Fibroblast of skin of abdomen (primary cell): ENCODE measurements around the gene COL18A1.

ENCODE experiments used
- DNase-seq: peaks from one replicate; pipeline ENCODE4 v3.0.0-alpha.2; 2013

COL18A1 gene

GRCh38 chr21:45414396-45415187 lies 9.6 kb downstream of the COL18A1 start:
- DNase-seq: no peak

DNA sequence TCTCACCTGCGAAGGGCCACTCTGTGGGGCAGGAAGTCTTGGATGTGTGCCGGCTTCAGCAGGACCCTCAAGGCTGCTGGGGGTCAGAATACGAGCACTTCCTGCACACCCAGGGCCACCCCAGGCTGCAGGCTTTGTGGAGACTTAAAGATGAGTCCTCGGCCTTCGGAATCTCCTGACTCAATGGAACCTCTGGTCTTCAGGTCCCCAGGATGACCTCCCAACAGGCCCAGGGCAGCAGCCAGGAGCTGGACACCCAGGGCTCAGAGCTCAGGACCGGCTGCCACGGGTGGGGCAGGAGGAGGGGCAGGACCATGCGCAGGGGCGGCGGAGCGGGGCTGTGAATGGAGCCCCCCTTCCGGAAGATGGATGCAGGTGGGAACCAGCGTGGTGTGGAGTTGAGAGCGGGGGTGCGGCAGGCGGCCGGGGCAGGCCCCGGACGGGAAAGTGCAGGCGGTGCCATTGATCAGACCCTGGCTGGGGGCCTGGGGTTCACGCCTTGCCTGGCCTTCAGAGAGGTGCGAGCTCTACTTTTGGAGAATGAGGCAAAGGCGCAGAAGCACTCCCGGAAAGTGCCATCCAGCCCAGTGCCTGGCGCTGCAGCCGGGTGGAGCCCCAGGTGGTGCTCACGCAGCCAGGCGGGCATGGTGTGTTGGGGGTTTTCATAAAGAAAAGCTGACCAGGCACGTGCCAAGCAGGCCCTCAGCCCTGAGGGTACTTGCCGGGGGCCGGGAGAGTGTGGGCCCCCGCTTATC lies 10.4 kb downstream of the COL18A1 start:
- no peak for DNase-seq

GRCh38 chr21:45415943-45416611 lies 11.1 kb downstream of the COL18A1 start:
- DNase-seq: no peak

GRCh38 chr21:45416620-45417019 lies 11.7 kb downstream of the COL18A1 start:
- DNase-seq: no peak

DNA sequence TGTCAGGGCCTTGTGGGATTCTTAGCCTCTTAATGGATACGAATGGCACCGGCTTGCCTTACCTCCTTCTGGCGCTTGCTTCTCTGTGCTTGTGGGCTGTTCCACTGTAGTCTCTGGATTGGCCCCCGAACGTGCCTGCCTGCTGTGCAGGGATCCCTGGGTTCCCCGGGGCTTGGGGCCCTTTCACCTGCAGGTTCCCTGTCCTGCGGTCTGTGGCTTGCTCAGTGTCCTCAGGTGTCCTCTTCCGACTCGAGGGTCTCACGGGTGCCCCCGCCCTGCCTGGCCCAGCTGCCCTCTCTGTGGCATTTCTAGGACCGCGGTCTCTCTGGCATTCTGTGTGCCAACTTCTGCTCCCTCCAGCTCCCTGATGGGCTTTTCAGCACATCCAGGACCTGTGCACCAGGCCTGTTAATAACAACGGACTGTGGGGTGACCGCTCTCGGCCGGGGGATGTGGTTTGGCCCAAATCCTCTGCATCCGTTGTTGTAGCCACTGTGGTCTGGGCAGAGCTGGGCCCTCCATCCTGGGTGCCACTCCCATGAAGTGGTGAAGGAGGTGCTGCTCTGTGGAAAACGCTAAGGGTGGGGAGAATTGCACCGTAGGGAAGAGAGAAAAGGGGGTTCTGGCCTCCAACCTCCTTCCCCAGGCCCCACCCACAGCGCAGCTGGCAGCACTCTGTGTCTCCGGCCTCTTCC lies 12.4 kb downstream of the COL18A1 start:
- no peak for DNase-seq

DNA sequence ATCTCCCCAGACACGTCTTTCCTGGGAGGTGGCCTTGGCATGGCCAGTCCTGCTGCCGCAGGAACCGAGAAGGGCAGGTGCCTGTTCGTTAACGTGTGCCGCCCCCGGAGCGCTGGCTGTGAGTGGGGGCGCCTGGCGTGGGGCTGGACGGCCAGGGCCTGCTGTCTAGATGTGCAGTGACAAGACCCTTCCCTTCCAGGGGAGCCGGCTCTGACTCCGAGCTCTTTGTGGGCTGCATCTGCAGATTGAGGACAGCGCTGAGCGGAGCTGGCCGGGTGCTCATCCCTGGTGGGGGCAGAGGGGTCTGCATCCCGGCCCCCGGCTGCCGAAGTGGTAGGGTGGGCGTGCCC lies 13.0 kb downstream of the COL18A1 start:
- DNase-seq: no peak

DNA sequence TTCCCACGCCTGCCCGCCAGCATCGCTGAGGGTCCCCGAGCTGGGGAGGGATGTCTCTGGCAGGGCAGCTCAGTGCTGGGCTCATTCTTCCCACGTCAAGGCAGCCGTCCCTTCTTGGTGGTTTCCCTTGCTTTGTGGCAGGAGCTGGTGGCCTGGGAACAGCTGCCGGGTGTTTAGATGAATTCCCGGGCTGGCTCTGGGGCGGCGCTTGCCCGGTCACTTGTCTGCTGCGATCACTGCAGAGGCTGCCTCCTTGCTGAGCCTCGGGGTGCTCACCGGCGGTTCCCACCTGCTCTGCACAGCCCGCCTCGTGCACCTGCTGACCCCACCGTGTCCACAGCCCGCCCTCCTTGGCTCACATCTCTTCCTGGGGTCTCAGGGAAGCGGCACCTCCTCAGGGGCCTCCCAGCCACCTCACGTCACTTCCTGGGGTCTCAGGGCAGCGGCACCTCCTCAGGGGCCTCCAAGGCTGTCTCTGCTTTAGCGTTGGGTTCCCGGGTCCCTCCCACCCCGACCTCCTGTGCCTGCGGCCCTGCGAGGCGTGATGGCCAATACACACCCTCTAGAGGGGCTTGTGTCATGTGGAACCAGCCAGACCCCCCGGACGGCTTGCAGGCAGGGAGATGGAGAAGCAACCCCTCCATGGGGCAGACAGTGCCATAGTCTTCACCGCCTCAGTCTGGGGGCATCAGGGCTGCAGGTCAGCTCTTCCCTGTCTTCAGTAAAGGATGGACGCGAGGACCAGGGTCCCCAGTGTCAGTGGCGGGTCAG lies 13.5 kb downstream of the COL18A1 start:
- DNase-seq: no peak

DNA sequence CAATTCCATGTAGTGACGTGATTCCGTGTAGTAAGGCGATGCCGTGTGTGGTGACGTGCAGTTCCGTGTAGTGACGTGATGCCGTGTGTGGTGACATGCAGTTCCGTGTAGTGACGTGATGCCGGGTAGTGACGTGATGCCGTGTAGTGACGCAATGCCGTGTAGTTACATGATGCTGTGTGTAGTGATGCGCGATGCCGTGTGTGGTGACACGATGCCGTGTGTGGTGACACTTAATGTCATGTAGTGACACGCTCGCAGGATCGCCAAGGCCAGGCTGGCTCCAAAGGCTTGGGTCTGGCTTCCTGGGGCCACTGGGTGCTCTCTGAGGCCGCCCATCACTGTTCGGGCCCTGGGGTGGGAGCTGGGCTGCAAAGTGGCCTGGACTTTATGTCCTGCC lies 14.2 kb downstream of the COL18A1 start:
- no peak for DNase-seq

DNA sequence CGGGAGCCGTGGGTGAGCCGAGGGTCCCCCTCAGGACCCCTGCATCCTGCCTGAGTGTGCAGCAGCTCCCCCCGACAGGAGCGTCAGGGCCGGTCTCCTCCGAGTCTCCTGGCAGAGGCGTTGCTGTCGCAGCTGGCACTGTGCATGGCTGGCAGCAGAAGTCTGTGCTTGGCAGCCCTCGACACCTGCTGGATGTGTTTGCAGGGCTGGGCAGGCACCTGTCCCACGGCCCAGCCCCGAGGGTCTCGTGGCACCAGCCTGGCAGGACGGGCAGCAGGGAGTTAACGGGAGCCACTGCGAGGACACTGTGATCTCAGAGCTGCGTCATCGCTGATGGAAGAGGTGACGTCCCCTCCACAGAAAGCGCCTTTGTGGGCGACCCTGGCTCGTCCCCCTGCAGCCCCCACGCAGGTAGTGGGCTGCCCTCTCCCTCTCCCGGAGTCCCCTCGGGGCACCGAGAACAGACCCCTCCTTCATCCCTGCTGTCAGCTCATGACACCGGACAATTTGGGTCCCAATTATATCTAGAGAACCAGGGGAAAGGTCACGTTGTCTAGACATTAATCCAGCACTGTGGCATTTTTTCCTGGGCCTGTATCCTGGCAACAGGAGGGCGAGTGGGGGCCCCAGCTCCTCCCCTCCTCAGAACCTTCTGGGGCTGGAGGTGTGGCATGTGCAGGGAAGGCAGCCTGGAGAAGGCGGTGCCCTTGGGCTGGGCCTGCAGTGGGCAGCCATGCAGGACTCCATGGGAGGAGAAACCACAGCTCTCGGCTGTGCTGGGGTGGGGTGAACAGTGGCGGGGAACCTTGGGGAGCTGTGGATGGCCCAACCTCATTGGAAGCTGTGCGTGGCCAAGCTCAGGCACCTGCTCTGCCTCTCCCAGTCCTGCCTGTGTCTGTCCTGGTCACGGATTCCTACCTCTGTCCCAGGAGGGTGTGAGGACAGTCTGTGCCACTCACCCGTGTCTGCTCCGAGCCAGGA lies 15.4 kb downstream of the COL18A1 start:
- DNase-seq: no peak

- no peak for DNase-seq
Measured at GRCh38 chr21:45421071-45421845, 16.3 kb downstream of the COL18A1 start.

DNA sequence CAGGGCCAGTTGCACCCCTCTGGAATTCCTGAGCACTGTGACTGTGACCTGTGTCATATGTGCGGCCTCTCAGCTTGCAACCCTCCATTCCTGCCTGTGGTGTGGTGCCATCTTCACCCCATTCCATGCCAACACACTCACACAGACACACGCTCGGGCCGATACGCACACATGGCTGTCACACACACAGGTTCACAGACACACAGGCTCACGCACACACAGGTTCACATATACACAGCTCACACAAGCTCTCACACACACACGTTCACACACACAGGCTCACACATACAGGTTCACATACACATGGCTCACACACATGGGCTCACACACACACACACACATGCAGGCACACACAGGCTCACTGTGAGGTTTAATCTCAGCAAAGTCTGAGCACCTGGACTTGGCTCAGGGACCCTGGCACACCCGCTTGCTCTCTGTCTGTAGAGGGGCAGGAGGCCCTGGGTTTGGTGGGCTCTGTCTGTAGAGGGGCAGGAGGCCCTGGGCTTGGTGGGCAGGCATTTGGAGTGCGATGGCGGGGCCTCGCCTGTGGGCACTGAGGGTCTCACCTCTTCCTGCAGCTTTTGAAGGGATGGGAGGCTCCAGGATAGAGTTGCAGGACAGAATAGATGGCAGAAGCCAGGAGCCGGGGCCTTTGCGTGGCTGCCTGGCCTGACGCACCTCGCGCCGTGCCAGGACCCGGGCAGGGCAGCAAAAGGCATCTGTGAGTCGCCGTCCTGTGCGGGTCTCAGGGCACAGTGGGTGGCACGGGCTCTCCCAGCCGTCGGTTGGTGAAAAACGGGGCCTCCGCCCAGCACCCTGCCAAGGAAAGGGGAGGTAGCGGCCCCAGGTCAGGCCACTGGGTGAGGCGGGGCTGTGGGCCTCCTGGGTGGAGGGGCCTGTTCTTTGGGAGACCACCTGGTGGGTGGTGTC lies 17.1 kb downstream of the COL18A1 start:
- no peak for DNase-seq

- DNase-seq: no peak
Measured at GRCh38 chr21:45423201-45423955, 18.4 kb downstream of the COL18A1 start.

DNA sequence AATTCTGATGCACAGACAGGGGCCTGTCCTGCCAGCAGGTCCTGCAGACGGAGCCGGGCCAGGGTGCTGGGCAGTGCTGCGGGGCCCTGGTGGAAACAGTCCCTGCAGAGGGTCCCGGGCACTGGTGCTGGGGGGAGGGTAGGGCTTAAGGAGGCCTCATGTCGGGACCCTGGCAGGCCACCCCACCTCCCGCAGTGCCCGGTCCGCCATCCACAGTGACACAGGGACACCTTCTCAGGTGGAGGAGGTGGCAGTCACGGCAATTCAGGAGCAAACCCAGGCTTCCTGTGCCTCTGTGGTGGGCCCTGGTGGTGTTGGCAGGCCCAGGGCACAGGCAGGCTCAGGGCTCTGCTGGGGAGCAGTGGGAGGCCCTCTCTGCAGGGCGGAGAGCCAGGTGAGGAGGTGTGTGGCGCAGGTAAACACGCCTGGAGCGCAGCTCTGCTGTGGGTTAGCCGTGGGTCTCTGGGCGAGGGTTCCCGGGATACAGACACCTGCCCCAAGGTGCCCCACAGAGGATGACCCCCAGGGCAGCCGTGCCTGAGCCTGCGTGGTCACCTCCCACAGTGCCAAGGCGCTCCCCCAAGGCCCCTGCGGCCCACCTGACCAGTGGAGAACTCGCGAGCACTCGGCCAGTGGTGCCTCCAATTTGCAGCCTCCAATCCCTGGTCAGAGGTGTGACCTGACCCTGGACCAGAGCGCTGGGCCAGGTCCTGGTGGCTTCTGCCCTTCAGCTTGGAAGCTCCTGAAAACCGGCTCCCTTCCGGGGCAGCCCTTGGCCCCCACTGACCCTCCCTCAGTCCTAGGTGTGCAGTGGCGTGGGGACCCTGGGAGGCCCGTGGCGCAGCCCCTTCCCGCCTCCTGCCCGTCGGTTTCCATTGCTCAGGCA lies 19.2 kb downstream of the COL18A1 start:
- no peak for DNase-seq

GRCh38 chr21:45424854-45425795 lies 20.2 kb downstream of the COL18A1 start:
- no peak for DNase-seq

DNA sequence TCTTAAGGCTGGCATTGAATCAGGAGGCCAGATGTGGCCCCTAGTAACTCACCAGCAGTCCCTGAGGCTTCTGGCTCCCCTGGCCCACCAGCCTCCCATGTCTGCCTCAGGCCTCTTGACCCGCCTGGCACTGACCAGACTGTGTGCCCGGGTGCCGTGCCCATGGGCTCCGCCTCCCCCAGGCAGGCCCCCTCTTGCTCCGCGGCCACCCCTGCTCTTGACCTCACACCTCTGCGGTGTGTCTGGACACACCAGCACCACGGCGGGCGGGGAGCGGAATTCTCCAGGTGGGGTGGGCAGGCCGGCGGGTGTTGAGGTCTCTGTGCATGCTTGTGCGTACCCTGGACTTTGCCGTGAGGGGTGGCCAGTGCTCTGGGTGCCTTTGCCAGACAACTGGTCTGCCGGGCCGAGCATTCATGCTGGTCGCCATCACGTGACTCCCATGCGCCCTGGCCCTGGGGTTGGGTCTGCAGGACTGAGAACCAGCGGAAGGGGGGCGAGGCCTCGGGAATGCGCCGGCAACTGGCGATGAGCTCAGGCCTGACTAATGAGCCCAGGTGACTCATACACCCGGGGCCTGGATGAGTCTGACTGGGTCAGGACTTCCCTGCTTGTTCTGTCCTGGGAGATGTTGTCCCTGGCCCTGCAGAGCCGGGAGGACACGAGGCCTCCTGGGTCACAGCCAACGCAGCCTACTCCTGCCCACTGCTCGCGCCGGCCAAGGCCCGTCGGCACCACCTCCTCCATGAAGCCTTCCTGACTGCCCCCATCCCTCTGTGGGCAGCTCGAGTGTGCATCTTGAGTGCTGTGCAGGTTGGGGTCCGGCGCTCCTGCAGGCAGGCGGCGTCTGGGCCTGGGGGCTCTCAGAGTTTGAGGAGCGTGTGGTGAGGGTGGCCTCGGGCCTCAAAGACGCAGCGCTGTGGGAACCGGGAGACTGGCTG lies 22.6 kb downstream of the COL18A1 start:
- peak; percentile 87 for DNase-seq
